OCI-LY3 (cell line): ENCODE results near the gene PRDM1.
A peak's percentile ranks its signal among the peaks of the same experiment; 100 is the strongest.

Experiments used
- H2AFZ ChIP-seq: fragments of 200-600, 300-600 bp; shearing (Covaris generic); 2 replicates; pipeline ENCODE4 v1.6.0; 2014; ENCODE audit warnings: antibody characterized with exemption, low read depth, low read length
- H3K27ac ChIP-seq: fragments of 200-600, 300-600 bp; sonication (generic); 2 replicates; pipeline ENCODE4 v1.5.1; 2014; ENCODE audit warnings: mild to moderate bottlenecking, low read length, moderate library complexity, mixed read lengths
- H3K27me3 ChIP-seq: fragments of 200-600, 300-600 bp; sonication (generic); 2 replicates; pipeline ENCODE4 v1.6.1; 2014; ENCODE audit warnings: low read depth, low read length, mixed read lengths
- H3K36me3 ChIP-seq: fragments of 200-600, 300-600 bp; sonication (generic); replicated peaks from 2 replicates; pipeline ENCODE3; 2014; ENCODE audit warnings: low read depth, low read length, mixed read lengths
- H3K4me1 ChIP-seq: fragments of 300-600, 200-600 bp; sonication (generic); 2 replicates; pipeline ENCODE4 v1.6.1; 2014; ENCODE audit warnings: low read length, mixed read lengths
- H3K4me2 ChIP-seq: fragments of 200-600, 300-600 bp; sonication (generic); 2 replicates; pipeline ENCODE4 v1.6.1; 2014; ENCODE audit warnings: low read length, mixed read lengths
- H3K4me3 ChIP-seq: fragments of 300-600, 200-600 bp; sonication (generic); 2 replicates; pipeline ENCODE4 v1.5.1; 2014; ENCODE audit warnings: antibody characterized with exemption, mild to moderate bottlenecking, low read length, moderate library complexity
- H3K79me2 ChIP-seq: fragments of 300-600, 200-600 bp; shearing (Covaris generic); 2 replicates; pipeline ENCODE4 v1.6.1; 2014; ENCODE audit warnings: mild to moderate bottlenecking, low read length, mixed read lengths
- H3K9ac ChIP-seq: fragments of 300-600, 200-600 bp; shearing (Covaris generic); 2 replicates; pipeline ENCODE4 v1.6.0; 2014; ENCODE audit warnings: mild to moderate bottlenecking, low read length, moderate library complexity
- H3K9me3 ChIP-seq: fragments of 200-600, 300-600 bp; shearing (Covaris generic); 2 replicates; pipeline ENCODE4 v1.6.1; 2014; ENCODE audit warnings: low read length, mixed read lengths; ENCODE audit not compliant: insufficient read depth
- H4K20me1 ChIP-seq: fragments of 200-600, 300-600 bp; sonication (generic); 2 replicates; pipeline ENCODE4 v1.6.1; 2016; ENCODE audit warnings: low read length, mixed read lengths; ENCODE audit not compliant: insufficient read depth
- CTCF ChIP-seq: fragments of 200-600, 300-600 bp; sonication (generic); IDR thresholded peaks from 2 replicates; pipeline ENCODE4 v1.5.1; 2014; ENCODE audit warnings: antibody characterized with exemption, low read length, low read depth
- EZH2phosphoT487 ChIP-seq: fragments of 200-600 bp; shearing (Covaris generic); IDR thresholded peaks from 2 replicates; pipeline ENCODE4 v1.6.1; 2018; ENCODE audit warnings: antibody characterized with exemption, mixed run types, low read depth

PRDM1 gene

DNA sequence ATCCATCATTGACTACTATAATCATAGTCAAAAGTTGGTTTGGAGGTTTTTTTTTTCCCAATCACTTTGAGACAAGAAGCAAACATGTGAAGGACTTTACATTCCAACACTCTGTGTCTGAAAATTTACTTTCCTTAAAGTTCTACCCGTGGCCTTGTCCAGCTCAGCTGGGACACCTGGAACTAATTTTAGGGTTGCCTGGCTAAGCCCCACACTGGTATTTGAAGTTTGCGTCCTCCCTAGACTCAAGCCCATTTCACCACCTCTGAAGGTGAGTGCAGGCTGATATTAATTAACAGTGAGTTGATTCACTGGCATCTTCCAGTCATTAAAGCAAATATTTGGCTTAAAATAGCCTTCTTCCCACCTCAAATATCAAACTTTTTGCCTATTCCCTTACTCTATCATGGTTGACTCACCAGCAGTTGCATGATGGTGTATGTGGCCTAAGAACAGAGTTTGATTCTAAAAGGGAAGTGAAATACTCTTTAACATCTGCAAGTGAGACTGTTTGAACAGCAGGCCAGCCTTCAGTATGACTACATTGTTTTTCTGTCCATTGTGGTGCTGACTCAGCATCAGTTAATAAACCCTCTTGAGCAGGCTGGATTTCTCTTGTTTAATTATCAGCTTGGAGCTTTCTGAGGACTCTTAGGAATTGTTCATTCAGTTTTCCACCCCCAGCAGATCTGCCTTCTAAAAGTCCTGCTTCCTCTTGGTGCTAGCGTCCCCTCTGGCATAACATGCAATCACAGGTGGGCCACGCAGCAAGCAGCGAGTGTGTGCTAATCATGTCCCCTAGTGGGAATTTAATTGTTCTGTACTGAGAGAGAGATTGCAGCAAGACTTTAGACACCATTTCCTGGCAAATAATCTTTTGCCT, 1.8 kb upstream of the PRDM1 start:
- H3K9ac ChIP-seq = peak overlapping the region; percentile 91
- H3K36me3 ChIP-seq = peaks cover 22% of the 10 kb centered on the region
- H3K9me3 ChIP-seq = no peaks in the 10 kb centered on the region
- H2AFZ ChIP-seq = no peak overlapping the region
- H3K79me2 ChIP-seq = peaks cover 41% of the 10 kb centered on the region
- TF ChIP-seq CTCF (peak; percentile 73), EZH2phosphoT487 (no peak)
- H3K4me1 ChIP-seq = peaks cover 39% of the 10 kb centered on the region
- H3K27me3 ChIP-seq = no peaks in the 10 kb centered on the region
- peak overlapping the region; percentile 97 for H3K27ac ChIP-seq
- peak overlapping the region; percentile 90 for H3K4me3 ChIP-seq
- no peaks in the 10 kb centered on the region for H4K20me1 ChIP-seq
- peak overlapping the region; percentile 84 for H3K4me2 ChIP-seq

- Histone ChIP-seq H3K4me2 (peak overlapping the region; percentile 84), H3K9me3 (no peaks in the 10 kb centered on the region), H3K36me3 (peaks cover 22% of the 10 kb centered on the region), H2AFZ (no peak overlapping the region; the same call in 1 of the 2 replicates), H3K27ac (peak overlapping the region; percentile 97), H3K4me3 (peak overlapping the region; percentile 90), H3K27me3 (no peaks in the 10 kb centered on the region), H3K9ac (peak overlapping the region; percentile 91), H3K4me1 (peaks cover 45% of the 10 kb centered on the region), H3K79me2 (peaks cover 41% of the 10 kb centered on the region), H4K20me1 (no peaks in the 10 kb centered on the region)
- TF ChIP-seq EZH2phosphoT487 = no peak
- TF ChIP-seq CTCF = no peak
Observed at GRCh38 chr6:106084989-106085691, 996 bp upstream of the PRDM1 start.

- TF ChIP-seq CTCF (no peak), EZH2phosphoT487 (no peak)
- Histone ChIP-seq H3K4me3 (peak overlapping the region; percentile 90), H3K27ac (peak overlapping the region; percentile 97)
Observed at GRCh38 chr6:106085692-106085983, 498 bp upstream of the PRDM1 start.

GRCh38 chr6:106086814-106087175, 659 bp downstream of the PRDM1 start:
- peak overlapping the region; percentile 90 for H3K4me3 ChIP-seq
- peak overlapping the region; percentile 96 for H3K4me2 ChIP-seq
- peak overlapping the region; percentile 91 for H3K9ac ChIP-seq
- H2AFZ ChIP-seq = no peak overlapping the region
- no peaks in the 10 kb centered on the region for H4K20me1 ChIP-seq
- peaks cover 18% of the 10 kb centered on the region for H3K36me3 ChIP-seq
- peak overlapping the region; percentile 97 for H3K27ac ChIP-seq
- peaks cover 41% of the 10 kb centered on the region for H3K79me2 ChIP-seq
- no peaks in the 10 kb centered on the region for H3K9me3 ChIP-seq
- TF ChIP-seq CTCF (no peak), EZH2phosphoT487 (no peak)
- H3K4me1 ChIP-seq = peaks cover 58% of the 10 kb centered on the region
- H3K27me3 ChIP-seq = no peaks in the 10 kb centered on the region

More at GRCh38 chr6:106085692-106085983, 498 bp upstream of the PRDM1 start:
- no peaks in the 10 kb centered on the region for H4K20me1 ChIP-seq
- peak overlapping the region; percentile 91 for H3K9ac ChIP-seq
- peaks cover 41% of the 10 kb centered on the region for H3K79me2 ChIP-seq
- no peak overlapping the region; the same call in 1 of the 2 replicates for H2AFZ ChIP-seq
- no peaks in the 10 kb centered on the region for H3K9me3 ChIP-seq
- H3K27me3 ChIP-seq = no peaks in the 10 kb centered on the region
- peaks cover 50% of the 10 kb centered on the region for H3K4me1 ChIP-seq
- peak overlapping the region; percentile 84 for H3K4me2 ChIP-seq
- H3K36me3 ChIP-seq = peaks cover 22% of the 10 kb centered on the region
